ENCODE measurements around the gene NME9. TPM values are rescaled to one million over a fixed set of nuclear protein-coding genes. Genes with fewer than 3 reads are reported as not detected.

NME9 gene
- total RNA-seq, 6 experiments from 2014 or later: not detected

DNA sequence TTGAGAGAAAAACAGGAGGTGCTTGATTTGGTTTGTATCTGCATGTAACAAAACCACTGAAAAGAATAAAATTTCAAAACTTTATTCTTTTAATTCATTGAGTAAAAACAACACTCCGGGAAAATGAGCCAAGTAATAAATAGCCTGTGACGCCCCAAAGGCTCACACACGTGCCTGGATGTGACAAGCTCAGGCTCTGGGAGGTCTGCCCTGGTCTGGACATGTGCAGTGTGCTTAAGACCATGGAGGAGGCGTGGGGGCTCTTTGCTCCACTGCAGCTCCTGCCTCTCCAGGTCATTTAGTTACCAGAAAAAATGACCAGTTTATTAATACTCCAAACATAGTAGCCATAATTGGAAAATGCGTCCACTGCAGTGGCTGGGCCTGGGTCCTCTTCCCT is 8.6 kb upstream of the NME9 start:
- TF ChIP-seq, protein P1, sequence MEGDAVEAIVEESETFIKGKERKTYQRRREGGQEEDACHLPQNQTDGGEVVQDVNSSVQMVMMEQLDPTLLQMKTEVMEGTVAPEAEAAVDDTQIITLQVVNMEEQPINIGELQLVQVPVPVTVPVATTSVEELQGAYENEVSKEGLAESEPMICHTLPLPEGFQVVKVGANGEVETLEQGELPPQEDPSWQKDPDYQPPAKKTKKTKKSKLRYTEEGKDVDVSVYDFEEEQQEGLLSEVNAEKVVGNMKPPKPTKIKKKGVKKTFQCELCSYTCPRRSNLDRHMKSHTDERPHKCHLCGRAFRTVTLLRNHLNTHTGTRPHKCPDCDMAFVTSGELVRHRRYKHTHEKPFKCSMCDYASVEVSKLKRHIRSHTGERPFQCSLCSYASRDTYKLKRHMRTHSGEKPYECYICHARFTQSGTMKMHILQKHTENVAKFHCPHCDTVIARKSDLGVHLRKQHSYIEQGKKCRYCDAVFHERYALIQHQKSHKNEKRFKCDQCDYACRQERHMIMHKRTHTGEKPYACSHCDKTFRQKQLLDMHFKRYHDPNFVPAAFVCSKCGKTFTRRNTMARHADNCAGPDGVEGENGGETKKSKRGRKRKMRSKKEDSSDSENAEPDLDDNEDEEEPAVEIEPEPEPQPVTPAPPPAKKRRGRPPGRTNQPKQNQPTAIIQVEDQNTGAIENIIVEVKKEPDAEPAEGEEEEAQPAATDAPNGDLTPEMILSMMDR (IDR thresholded peaks at IDR 0.05): no peak
- no peaks in the 10 kb centered on the region for H3K36me3 Mint-ChIP-seq (ENCODE audit: low read depth)
- no peak overlapping the region for H3K27ac Mint-ChIP-seq

DNA sequence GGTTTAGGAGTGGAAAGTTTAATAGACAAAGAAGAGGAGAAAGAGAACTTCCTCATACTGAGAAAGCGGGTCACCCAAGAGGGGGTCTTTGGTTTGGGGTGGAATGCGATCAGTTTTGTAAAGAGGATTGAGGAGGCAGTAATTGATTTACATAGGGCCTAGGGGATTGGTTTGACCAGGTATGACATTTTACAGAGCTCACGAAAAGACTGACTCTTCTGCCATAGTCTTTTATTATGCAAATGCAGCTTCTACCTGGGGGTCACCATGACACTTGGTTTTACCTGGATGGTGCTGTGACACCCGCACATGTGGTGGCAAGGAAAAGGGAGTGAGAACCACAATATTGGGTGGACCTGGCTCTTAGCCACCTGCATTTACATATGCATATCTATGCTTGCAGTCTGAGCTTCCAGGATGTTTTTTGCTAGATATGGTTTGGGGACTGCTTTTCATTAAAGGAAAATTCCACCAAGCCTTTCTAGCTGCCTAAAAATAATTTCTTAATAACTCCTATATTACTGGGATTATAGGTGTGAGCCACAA is 6.9 kb upstream of the NME9 start:
- H3K27ac Mint-ChIP-seq: no peak overlapping the region
- H3K4me1 Mint-ChIP-seq (ENCODE audit: low read depth): peaks cover 7% of the 10 kb centered on the region
- TF ChIP-seq, protein P1 (IDR thresholded peaks at IDR 0.05): no peak
- H3K36me3 Mint-ChIP-seq (ENCODE audit: low read depth): no peaks in the 10 kb centered on the region
- DNase-seq: no peak
- H3K27me3 Mint-ChIP-seq (ENCODE audit: insufficient read depth): peaks cover 20% of the 10 kb centered on the region
- H3K4me3 Mint-ChIP-seq: no peak overlapping the region
- H3K9me3 Mint-ChIP-seq: no peaks in the 10 kb centered on the region

More for the DNA sequence above, 8.6 kb upstream of the NME9 start:
- Mint-ChIP-seq H3K4me3 (no peak overlapping the region), H3K9me3 (no peaks in the 10 kb centered on the region), H3K27me3 (ENCODE audit: insufficient read depth) (peaks cover 22% of the 10 kb centered on the region), H3K4me1 (ENCODE audit: low read depth) (peaks cover 7% of the 10 kb centered on the region)
- DNase-seq: no peak

DNA sequence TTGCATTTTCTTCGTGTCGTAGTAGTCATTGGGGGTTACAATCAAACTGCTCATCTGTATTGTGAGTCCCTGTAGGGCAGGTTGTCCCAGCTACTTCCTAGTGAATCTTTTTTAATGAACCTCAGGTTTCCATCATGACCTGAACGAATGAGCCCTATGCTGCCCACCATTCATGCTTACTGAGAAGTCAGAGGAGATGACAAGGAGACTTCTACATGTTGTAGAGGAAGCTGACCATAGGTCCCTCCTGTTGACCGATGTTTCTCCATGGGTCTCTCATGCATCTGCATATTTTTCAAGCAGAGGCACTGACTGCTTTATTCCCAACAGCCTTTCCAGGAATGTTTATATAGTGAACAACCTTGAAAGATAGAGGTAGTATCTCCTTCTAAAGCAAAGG is 5.0 kb upstream of the NME9 start:
- Mint-ChIP-seq H3K36me3 (ENCODE audit: low read depth) (no peaks in the 10 kb centered on the region), H3K27me3 (ENCODE audit: insufficient read depth) (peaks cover 18% of the 10 kb centered on the region), H3K4me3 (no peak overlapping the region), H3K27ac (no peak overlapping the region), H3K9me3 (no peaks in the 10 kb centered on the region), H3K4me1 (ENCODE audit: low read depth) (peaks cover 13% of the 10 kb centered on the region)
- DNase-seq: no peak
- TF ChIP-seq, protein P1 (IDR thresholded peaks at IDR 0.05): no peak

DNA sequence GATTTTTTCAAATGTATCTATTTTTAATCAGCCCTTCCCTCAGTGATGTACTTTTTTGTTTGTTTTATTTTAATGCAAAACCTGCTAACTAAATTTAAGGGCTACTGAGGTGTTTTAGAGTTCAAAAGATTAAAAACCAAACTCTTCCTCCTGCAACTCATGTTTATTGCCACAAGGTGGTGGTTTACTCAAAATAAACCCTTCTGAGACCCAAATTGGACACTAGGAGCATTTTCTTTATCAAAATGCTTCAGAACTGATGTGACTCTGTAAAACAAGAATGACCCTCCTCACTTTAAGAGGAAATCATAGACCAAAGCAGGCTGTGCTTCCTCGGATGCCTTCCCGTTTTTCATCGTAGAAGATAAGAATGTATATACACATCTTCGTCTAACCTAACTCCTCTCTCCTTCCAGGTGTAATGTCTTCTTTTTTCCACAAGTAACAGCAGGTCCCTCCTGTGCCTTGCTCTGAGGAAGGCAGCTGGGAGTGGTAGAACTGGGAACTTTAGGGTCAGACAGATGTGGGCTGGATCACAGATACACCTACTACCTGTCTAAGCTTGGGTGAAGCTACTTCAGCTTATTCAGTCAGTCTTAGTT is 2.9 kb upstream of the NME9 start:
- peaks cover 15% of the 10 kb centered on the region for H3K27me3 Mint-ChIP-seq (ENCODE audit: insufficient read depth)
- TF ChIP-seq, protein P1 (IDR thresholded peaks at IDR 0.05): peak; percentile 81

DNA sequence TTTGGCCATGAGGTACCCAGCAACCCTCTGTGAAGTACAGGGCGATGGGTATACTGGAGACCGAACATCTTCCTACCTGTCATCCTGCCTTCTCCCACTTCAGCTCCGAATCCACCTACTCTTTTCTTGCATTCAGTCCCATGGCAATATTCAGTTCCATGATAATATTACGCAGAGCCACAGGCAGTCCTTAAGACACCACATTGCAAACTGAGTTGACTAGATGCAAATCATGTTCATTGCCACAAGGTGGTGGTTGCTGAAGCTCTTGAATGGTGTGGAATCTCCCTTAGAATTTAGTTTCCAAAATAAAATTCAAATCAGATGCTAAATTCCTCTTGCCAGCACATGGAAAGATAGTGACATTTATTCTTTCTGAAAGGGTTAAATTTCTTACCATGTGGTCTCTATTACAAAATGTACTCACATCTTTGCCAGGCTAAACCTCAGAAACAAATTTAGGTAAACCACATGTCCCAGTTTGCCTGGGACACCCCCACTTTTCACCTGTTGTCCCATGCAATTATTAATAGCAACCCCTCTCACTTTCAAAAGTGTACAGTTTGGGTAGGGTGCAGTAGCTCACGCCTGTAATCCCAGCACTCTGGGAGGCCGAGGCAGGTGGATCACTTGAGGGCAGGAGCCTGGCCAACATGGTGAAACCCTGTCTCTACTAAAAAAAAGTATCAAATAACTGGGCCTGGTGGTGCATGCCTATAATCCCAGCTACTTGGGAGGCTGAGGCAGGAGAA is 1.7 kb upstream of the NME9 start:
- no peak overlapping the region for H3K27ac Mint-ChIP-seq
- H3K27me3 Mint-ChIP-seq (ENCODE audit: insufficient read depth): peaks cover 14% of the 10 kb centered on the region
- peak; percentile 39 for DNase-seq
- TF ChIP-seq, protein P1 (IDR thresholded peaks at IDR 0.05): peak; percentile 63
- H3K9me3 Mint-ChIP-seq: no peaks in the 10 kb centered on the region
- peaks cover 25% of the 10 kb centered on the region for H3K4me1 Mint-ChIP-seq (ENCODE audit: low read depth)
- no peaks in the 10 kb centered on the region for H3K36me3 Mint-ChIP-seq (ENCODE audit: low read depth)
- H3K4me3 Mint-ChIP-seq: no peak overlapping the region

More for the DNA sequence above, 2.9 kb upstream of the NME9 start:
- Mint-ChIP-seq H3K4me3 (no peak overlapping the region), H3K4me1 (ENCODE audit: low read depth) (peaks cover 27% of the 10 kb centered on the region), H3K9me3 (no peaks in the 10 kb centered on the region), H3K27ac (no peak overlapping the region), H3K36me3 (ENCODE audit: low read depth) (no peaks in the 10 kb centered on the region)
- DNase-seq: peak; percentile 45
